Keratinocyte (primary cell): ENCODE measurements around the gene WDR76. TPM values are rescaled to one million over a fixed set of nuclear protein-coding genes. Genes with fewer than 3 reads are reported as not detected.

ENCODE experiments used
- DNase-seq: peaks from one replicate; pipeline ENCODE4 v3.0.0-alpha.2; 2011; ENCODE audit warnings: low read depth, missing footprints, low spot score
- FAIRE-seq: peaks from 2 replicates; lab custom pipeline; 2011; peaks lifted over from hg19 to GRCh38; lab: Jason Lieb, UNC
- H2AFZ ChIP-seq: 2 replicates; pipeline ENCODE4 v1.6.0; 2012; ENCODE audit warnings: low read length, control low read depth, inconsistent platforms; ENCODE audit not compliant: control insufficient read depth
- H3K27ac ChIP-seq: 2 replicates; pipeline ENCODE4 v1.5.1; 2011; ENCODE audit warnings: low read length; ENCODE audit not compliant: control insufficient read depth, insufficient read depth
- H3K27me3 ChIP-seq: 3 replicates; pipeline ENCODE4 v1.6.0; 2011; ENCODE audit warnings: low read length; ENCODE audit not compliant: control insufficient read depth, insufficient read depth; ENCODE audit errors: extremely low read depth
- H3K36me3 ChIP-seq, 2 experiments: 2 replicates in 1 of 2; 3 replicates in 1 of 2; pipeline ENCODE4 v1.5.1; 2011; ENCODE audit warnings: low read length in 2 of 2, mild to moderate bottlenecking in 1 of 2; ENCODE audit not compliant: control insufficient read depth in 2 of 2, insufficient read depth in 2 of 2; ENCODE audit errors: extremely low read depth in 1 of 2
- H3K4me1 ChIP-seq: 3 replicates; pipeline ENCODE4 v1.5.1; 2011; ENCODE audit warnings: low read length; ENCODE audit not compliant: control insufficient read depth, insufficient read depth; ENCODE audit errors: extremely low read depth
- H3K4me2 ChIP-seq: 3 replicates; pipeline ENCODE4 v1.6.0; 2011; ENCODE audit warnings: low read depth, low read length; ENCODE audit not compliant: control insufficient read depth, insufficient read depth; ENCODE audit errors: extremely low read depth
- H3K4me3 ChIP-seq, 3 experiments: fragments of 200-600 bp in 1 of 3; sonication (generic) in 1 of 3; 2 replicates in 2 of 3; 3 replicates in 1 of 3; pipeline ENCODE4 v1.5.1; 2011 to 2016; ENCODE audit warnings: low read length in 3 of 3, mild to moderate bottlenecking in 3 of 3, control low read depth in 2 of 3, inconsistent platforms in 1 of 3, low read depth in 1 of 3, mixed read lengths in 1 of 3, mixed run types in 1 of 3, moderate library complexity in 1 of 3; ENCODE audit not compliant: control insufficient read depth in 2 of 3, insufficient read depth in 2 of 3; ENCODE audit errors: extremely low read depth in 1 of 3
- H3K79me2 ChIP-seq: 2 replicates; pipeline ENCODE4 v1.6.0; 2012; ENCODE audit warnings: low read length; ENCODE audit not compliant: control insufficient read depth, insufficient read depth
- H3K9ac ChIP-seq: 3 replicates; pipeline ENCODE4 v1.6.0; 2011; ENCODE audit warnings: low read length; ENCODE audit not compliant: control insufficient read depth, insufficient read depth; ENCODE audit errors: extremely low read depth
- H3K9me1 ChIP-seq: 3 replicates; pipeline ENCODE4 v1.6.0; 2011; ENCODE audit warnings: low read length; ENCODE audit not compliant: control insufficient read depth, insufficient read depth; ENCODE audit errors: extremely low read depth
- H3K9me3 ChIP-seq: 2 replicates; pipeline ENCODE4 v1.5.1; 2012; ENCODE audit warnings: low read depth, low read length; ENCODE audit not compliant: control insufficient read depth
- H4K20me1 ChIP-seq: 3 replicates; pipeline ENCODE4 v1.6.0; 2011; ENCODE audit warnings: low read length; ENCODE audit not compliant: control insufficient read depth, insufficient read depth; ENCODE audit errors: extremely low read depth
- EZH2 ChIP-seq: IDR thresholded peaks from one replicate; pipeline ENCODE4 v1.6.1; 2012; ENCODE audit warnings: inconsistent platforms, mild to moderate bottlenecking, low read length, moderate library complexity
- dilution Hi-C: fragments of 300-500 bp; cut with MboI; formaldehyde crosslinking; loops from one replicate; pipeline ENCODE4 v1.7.0; 2020; ENCODE audit warnings: low sequenced_read_pairs; ENCODE audit not compliant: extremely low pct_ligation_motif_present
- polyA plus RNA-seq, 5 experiments: library from polyadenylated mRNA; depleted of rRNA in 3 of 5; stranded (reverse) in 3 of 5; stranded (forward) in 1 of 5; unstranded in 1 of 5; fragments of >200 nt; gene quantifications; 1 replicate in 1 of 5; 2 replicates in 3 of 5; 3 replicates in 1 of 5; pipeline versions ENCODE4 v1.2.1 to v1.2.3, GENCODE V29; 2011 to 2012; ENCODE audit warnings: missing spikeins in 2 of 5, low read depth in 1 of 5, low replicate concordance in 1 of 5
- TF ChIP-seq, protein P1 (sequence below), 3 experiments: IDR thresholded peaks in 1 of 3; conservative IDR thresholded peaks in 1 of 3; optimal IDR thresholded peaks in 1 of 3; 2 replicates in 2 of 3; 3 replicates in 1 of 3; pipeline versions ENCODE3 to v1.5.1; 2011; ENCODE audit warnings: low read length in 3 of 3, mild to moderate bottlenecking in 3 of 3, moderate library complexity in 2 of 3, control low read depth in 1 of 3, inconsistent platforms in 1 of 3; ENCODE audit not compliant: insufficient read depth in 2 of 3; ENCODE audit errors: extremely low read depth in 1 of 3

Gene WDR76
- polyA plus RNA-seq, 1 donor (not counting 4 experiments of a cell fraction or from before 2014, with no cell fraction given) = 4.7 TPM

DNA sequence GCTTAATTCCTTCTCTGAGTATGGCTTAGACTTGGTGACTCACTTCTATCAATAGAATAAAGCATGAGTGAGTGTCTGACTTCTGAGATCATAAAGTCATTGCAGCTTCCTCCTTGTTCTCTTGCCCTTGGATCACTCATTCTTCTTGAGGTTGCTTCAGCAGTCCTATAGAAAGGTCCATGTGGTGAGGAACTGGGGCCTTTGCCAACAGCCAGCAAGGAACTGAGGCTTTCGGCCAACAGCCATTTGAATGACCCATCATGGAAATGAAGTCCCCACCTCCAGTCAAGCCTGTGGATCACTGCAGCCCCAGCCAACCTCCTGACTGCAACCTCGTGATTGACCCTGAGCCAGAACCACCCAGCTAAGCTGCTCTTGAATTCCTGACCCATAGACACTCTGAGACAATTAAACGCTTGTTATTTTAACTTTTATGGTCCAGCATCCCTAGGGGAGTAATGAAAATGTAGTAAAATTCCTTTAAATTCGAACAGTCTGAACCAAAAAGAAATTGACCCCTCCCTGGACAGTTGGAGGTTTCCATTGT lies 84.5 kb downstream of the WDR76 start:
- H3K9me1 ChIP-seq = no peaks in the 10 kb centered on the region
- DNase-seq (no peak), FAIRE-seq (no peak)
- H3K9ac ChIP-seq = no peak overlapping the region
- H3K4me3 ChIP-seq = no peak overlapping the region
- no peaks in the 10 kb centered on the region for H3K27me3 ChIP-seq
- peaks cover 24% of the 10 kb centered on the region for H3K4me1 ChIP-seq
- no peaks in the 10 kb centered on the region for H3K9me3 ChIP-seq
- H3K79me2 ChIP-seq = no peaks in the 10 kb centered on the region
- H2AFZ ChIP-seq = no peak overlapping the region
- dilution Hi-C loops = no loop called here
- peaks cover 2 to 7% of the 10 kb centered on the region in 2 experiments for H3K36me3 ChIP-seq
- TF ChIP-seq, protein P1, sequence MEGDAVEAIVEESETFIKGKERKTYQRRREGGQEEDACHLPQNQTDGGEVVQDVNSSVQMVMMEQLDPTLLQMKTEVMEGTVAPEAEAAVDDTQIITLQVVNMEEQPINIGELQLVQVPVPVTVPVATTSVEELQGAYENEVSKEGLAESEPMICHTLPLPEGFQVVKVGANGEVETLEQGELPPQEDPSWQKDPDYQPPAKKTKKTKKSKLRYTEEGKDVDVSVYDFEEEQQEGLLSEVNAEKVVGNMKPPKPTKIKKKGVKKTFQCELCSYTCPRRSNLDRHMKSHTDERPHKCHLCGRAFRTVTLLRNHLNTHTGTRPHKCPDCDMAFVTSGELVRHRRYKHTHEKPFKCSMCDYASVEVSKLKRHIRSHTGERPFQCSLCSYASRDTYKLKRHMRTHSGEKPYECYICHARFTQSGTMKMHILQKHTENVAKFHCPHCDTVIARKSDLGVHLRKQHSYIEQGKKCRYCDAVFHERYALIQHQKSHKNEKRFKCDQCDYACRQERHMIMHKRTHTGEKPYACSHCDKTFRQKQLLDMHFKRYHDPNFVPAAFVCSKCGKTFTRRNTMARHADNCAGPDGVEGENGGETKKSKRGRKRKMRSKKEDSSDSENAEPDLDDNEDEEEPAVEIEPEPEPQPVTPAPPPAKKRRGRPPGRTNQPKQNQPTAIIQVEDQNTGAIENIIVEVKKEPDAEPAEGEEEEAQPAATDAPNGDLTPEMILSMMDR (optimal IDR thresholded peaks at IDR 0.05 in 1 of 3, IDR thresholded peaks at IDR 0.05 in 1 of 3, conservative IDR thresholded peaks at IDR 0.05 in 1 of 3; ENCODE audit: extremely low read depth in 1 of 3, insufficient read depth in 2 of 3, low read length in 3 of 3) = no peak
- no peak for TF ChIP-seq EZH2
- no peaks in the 10 kb centered on the region for H4K20me1 ChIP-seq
- H3K27ac ChIP-seq = no peak overlapping the region
- no peak overlapping the region for H3K4me2 ChIP-seq

DNA sequence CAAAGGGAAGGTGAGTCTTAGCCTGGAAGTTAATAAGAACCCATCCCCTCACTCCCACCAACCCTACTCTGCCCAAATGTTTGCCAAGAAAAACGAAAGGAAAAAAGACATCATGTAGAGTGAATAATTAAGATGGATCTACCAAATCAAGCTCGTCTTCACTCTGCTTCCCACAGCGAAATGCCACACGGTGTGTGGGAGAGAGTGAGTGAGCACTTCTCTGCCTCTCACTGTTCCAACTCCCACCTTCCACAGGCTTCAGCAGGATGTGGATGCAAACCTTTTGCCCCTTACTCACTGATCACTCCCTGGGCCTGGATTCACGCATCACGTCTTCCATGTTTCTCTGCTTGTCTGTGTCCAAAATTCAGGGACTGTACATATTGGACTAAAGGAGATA lies 85.4 kb downstream of the WDR76 start:
- H2AFZ ChIP-seq = no peak overlapping the region
- H3K36me3 ChIP-seq = peaks cover 2 to 7% of the 10 kb centered on the region in 2 experiments
- no peak overlapping the region for H3K27ac ChIP-seq
- no peak overlapping the region for H3K4me2 ChIP-seq
- H3K9ac ChIP-seq = no peak overlapping the region
- no peaks in the 10 kb centered on the region for H3K9me1 ChIP-seq
- no peaks in the 10 kb centered on the region for H3K9me3 ChIP-seq
- no peaks in the 10 kb centered on the region for H3K79me2 ChIP-seq
- FAIRE-seq (no peak), DNase-seq (no peak)
- H3K27me3 ChIP-seq = no peaks in the 10 kb centered on the region
- H3K4me1 ChIP-seq = peaks cover 24% of the 10 kb centered on the region
- TF ChIP-seq EZH2 = no peak
- TF ChIP-seq, protein P1 (optimal IDR thresholded peaks at IDR 0.05 in 1 of 3, IDR thresholded peaks at IDR 0.05 in 1 of 3, conservative IDR thresholded peaks at IDR 0.05 in 1 of 3; ENCODE audit: extremely low read depth in 1 of 3, insufficient read depth in 2 of 3, low read length in 3 of 3) = no peak
- no peak overlapping the region for H3K4me3 ChIP-seq
- dilution Hi-C loops = no loop called here
- H4K20me1 ChIP-seq = no peaks in the 10 kb centered on the region
